T-helper 2 cell treated with Interferon-gamma antibody and Interleukin-4, amounts not matched to agents 5 μg/mL and 100 μg/mL, for 36 hours (primary cell): Measurements from ENCODE around the gene GRHL3.
A peak's percentile ranks its signal among the peaks of the same experiment; 100 is the strongest.

Source experiments
- DNase-seq: peaks from one replicate; pipeline ENCODE4 v3.0.0; 2021; ENCODE audit warnings: low spot score
- H3K27ac Mint-ChIP-seq: one replicate; pipeline ENCODE4 v1.8.0; 2021; ENCODE audit warnings: mild to moderate bottlenecking, mixed read lengths
- H3K27me3 Mint-ChIP-seq: one replicate; pipeline ENCODE4 v1.8.0; 2021; ENCODE audit warnings: low read depth, mixed read lengths
- H3K36me3 Mint-ChIP-seq: one replicate; pipeline ENCODE4 v1.8.0; 2021; ENCODE audit warnings: low read depth, mixed read lengths
- H3K4me1 Mint-ChIP-seq: one replicate; pipeline ENCODE4 v1.8.0; 2021; ENCODE audit warnings: low read depth, mixed read lengths
- H3K4me3 Mint-ChIP-seq: one replicate; pipeline ENCODE4 v1.8.0; 2022; ENCODE audit warnings: mild to moderate bottlenecking, moderate library complexity, mixed read lengths
- H3K9me3 Mint-ChIP-seq: one replicate; pipeline ENCODE4 v1.8.0; 2021; ENCODE audit warnings: mixed read lengths

The GRHL3 gene

DNA sequence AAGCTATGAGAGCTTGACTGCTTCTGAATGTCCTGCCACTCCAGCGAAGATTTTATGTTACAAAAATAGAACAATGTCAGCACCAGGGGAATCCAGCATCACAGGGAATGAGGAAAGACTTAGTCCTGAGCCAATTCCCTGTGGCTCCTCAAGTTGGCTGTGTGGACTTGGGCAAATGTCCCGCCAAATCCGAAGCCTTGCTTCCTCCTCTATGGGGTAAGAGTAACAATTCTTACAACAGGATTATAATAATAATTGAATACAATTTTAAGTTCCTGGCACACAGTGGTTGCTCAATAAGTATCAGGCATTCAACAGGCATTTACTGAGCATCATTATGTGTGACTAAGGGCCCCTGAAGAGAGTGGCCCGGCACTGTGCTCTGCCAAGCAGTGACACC is 50.0 kb downstream of the GRHL3 start:
- no peak for DNase-seq
- H3K36me3 Mint-ChIP-seq: no peaks in the 10 kb centered on the region
- no peaks in the 10 kb centered on the region for H3K9me3 Mint-ChIP-seq
- H3K27me3 Mint-ChIP-seq: no peaks in the 10 kb centered on the region
- no peak overlapping the region for H3K27ac Mint-ChIP-seq
- H3K4me3 Mint-ChIP-seq: no peak overlapping the region
- H3K4me1 Mint-ChIP-seq: peaks cover 10% of the 10 kb centered on the region

DNA sequence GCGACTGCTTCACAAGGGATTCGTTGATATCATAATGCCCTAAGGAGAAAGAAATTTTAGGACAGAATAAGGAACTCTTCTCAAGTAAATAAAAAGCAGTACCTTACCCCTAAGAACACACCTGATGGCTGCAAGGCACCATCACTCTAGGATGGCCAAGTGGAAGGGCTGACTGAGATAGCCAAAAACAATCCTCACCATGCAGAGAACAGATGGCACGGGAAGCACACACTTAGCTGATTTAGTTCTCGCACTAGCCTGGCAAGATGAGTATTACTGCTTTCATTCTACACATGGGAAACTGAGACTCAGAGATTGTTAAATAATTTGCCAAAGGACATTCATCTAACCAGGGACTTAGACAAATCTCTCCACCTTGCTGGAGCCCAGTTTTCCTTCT is 50.6 kb downstream of the GRHL3 start:
- H3K4me3 Mint-ChIP-seq: no peak overlapping the region
- no peak overlapping the region for H3K27ac Mint-ChIP-seq
- no peaks in the 10 kb centered on the region for H3K27me3 Mint-ChIP-seq
- H3K36me3 Mint-ChIP-seq: no peaks in the 10 kb centered on the region
- DNase-seq: no peak
- peaks cover 9% of the 10 kb centered on the region for H3K4me1 Mint-ChIP-seq
- no peaks in the 10 kb centered on the region for H3K9me3 Mint-ChIP-seq

DNA sequence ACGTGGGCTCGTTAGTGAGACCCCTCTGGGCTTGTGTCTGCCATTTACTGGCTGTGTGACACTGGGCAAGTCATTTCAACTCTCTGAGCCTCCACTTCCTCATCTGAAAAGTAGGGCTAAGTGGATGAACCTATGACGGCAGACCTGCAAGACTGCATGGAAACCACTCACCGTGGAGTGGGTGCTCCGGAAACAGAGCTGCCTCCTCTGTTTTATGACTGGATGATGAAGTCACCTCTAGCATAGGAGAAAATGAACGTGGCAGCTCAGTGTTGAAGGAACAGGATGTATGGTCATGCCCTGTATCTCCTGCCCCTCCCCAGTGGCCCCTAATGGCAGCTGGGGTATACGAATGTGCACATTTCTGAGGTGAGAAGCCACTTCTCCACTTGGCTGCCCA is 53.9 kb downstream of the GRHL3 start:
- no peaks in the 10 kb centered on the region for H3K4me1 Mint-ChIP-seq
- no peak for DNase-seq

DNA sequence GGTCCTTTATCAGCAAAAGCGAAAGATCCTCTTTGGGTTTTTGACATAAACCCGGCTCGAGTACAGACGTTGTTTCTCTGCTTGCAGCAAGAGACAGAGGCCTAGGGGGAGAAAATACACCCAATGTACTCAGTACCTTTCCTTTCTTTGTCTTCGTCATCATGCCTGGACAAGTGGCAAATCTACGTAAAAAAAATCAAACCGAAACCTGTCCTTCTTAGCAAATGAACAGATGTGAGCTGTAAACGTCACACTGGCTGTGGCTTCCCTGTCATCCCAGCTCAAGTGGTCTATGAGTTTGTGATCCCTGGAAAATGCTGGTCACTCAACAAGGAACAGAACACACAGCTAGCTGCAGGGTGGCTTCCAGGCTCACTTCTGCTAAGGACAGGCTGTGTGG is 54.6 kb downstream of the GRHL3 start:
- H3K27me3 Mint-ChIP-seq: no peaks in the 10 kb centered on the region
- no peaks in the 10 kb centered on the region for H3K9me3 Mint-ChIP-seq
- no peaks in the 10 kb centered on the region for H3K36me3 Mint-ChIP-seq
- H3K4me3 Mint-ChIP-seq: no peak overlapping the region
- H3K4me1 Mint-ChIP-seq: no peaks in the 10 kb centered on the region
- no peak for DNase-seq
- no peak overlapping the region for H3K27ac Mint-ChIP-seq

More for the DNA sequence above, 53.9 kb downstream of the GRHL3 start:
- H3K27ac Mint-ChIP-seq: no peak overlapping the region
- no peaks in the 10 kb centered on the region for H3K9me3 Mint-ChIP-seq
- H3K36me3 Mint-ChIP-seq: no peaks in the 10 kb centered on the region
- H3K27me3 Mint-ChIP-seq: no peaks in the 10 kb centered on the region
- no peak overlapping the region for H3K4me3 Mint-ChIP-seq

DNA sequence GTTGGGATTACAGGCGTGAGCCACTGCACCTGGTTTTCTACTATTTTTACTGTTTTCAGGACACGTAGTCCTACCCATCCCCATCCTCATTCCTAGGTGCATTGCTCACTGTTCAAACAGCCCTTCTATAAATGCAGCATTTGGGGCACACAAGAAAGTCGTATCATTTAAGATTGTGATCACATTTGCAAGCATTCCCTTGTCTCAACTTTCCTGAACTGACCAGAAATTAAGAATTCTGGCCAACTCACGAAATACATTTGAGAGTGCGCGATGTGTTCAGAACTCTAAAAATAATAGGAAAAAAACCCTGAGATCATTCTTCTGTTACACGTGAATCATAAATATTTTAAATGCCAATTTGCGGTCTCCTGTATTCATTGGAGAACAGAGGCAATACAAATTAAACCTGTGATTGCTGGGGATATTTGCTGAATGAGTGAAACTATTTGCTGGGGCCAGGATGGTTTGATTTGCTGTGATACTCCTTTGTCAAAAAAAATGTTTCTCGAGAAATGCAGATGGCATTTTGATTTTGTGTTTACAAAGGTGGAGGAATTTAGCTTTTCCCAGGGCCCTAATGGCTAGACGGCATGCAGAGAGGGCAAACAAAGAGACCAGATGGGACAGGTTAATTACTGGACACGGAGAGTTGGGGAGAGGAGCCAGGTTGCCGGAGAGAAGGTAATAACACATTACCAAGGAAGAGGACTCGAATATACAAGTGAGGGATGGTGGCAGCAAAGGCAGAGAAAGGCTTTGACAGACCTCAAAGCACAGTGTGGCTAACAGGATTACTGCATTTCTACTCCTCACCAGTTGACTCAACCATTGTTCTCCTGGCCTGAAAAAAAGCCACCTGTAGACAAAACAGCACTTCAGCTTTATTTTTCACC is 56.0 kb downstream of the GRHL3 start:
- Mint-ChIP-seq H3K36me3 (no peaks in the 10 kb centered on the region), H3K4me3 (no peak overlapping the region), H3K27me3 (no peaks in the 10 kb centered on the region), H3K27ac (no peak overlapping the region), H3K4me1 (no peaks in the 10 kb centered on the region), H3K9me3 (no peaks in the 10 kb centered on the region)
- DNase-seq: no peak

DNA sequence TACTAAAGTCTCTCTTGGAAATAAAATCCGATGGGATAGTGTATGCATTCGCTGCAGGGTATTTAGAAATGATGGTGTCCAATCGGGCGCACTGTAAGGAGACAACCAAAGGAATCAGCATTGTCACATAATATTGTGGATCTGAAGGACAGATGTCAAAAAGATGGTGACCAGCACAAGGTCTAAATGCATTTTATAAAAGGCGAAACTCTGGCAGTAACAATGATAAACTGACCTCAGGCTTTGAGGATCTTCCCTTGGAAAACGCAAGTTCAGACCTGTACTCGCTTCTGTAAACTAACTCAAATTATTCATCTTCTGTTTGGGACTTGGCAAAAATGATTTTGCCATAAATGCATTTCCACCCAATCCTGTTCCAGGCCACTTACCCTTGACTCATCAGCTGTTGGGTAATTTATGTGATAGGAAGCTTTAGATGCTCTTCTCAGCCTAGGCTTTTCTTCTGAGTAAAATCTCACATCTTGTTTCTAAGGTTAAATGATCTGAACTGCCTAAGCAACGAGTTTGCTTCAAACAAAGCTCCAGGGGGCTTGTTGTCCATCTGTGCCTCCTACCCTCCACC is 60.7 kb downstream of the GRHL3 start:
- H3K4me3 Mint-ChIP-seq: no peak overlapping the region
- no peaks in the 10 kb centered on the region for H3K36me3 Mint-ChIP-seq
- H3K27me3 Mint-ChIP-seq: no peaks in the 10 kb centered on the region
- no peaks in the 10 kb centered on the region for H3K9me3 Mint-ChIP-seq
- peaks cover 9% of the 10 kb centered on the region for H3K4me1 Mint-ChIP-seq
- no peak overlapping the region for H3K27ac Mint-ChIP-seq
- no peak for DNase-seq

DNA sequence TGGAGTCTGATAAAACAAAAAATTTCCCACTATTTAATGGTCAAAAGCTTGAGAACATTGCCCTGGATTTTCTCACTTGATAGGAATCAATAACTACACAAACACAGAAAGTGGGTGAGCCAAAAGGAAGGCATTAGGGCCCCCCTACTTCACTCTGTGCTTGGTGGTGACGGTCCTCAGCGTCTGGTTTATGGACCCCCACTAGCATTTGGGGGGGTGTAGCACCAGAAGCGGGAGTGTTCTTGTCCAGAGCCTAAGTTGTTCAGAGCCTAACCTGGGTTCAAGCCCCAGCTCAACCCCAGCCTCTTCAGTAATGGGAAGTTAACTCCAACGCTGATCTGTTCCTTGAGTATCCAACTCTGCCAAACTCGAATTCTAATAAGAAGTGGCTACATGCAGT is 61.4 kb downstream of the GRHL3 start:
- H3K9me3 Mint-ChIP-seq: no peaks in the 10 kb centered on the region
- H3K36me3 Mint-ChIP-seq: no peaks in the 10 kb centered on the region
- no peak for DNase-seq
- H3K4me1 Mint-ChIP-seq: peaks cover 16% of the 10 kb centered on the region
- no peak overlapping the region for H3K4me3 Mint-ChIP-seq
- H3K27me3 Mint-ChIP-seq: no peaks in the 10 kb centered on the region
- no peak overlapping the region for H3K27ac Mint-ChIP-seq

DNA sequence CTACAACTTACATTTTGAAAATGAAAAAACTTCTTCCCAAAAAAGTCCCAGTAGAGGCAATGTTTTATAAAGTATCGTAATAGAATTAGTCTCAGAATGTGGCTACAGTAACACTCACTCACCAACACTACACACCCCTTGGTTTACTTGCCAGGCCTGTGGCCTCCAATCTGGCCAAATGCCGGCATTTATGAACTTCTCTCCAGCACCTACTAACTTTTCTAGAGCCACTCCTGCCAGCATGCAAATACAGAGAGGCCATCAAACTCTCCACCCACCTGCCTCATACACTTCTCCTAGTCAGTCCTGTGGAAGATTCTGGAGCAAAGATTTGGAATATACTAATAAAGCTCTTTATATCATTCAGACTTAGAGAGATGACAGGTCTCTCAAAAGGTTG is 62.1 kb downstream of the GRHL3 start:
- no peak for DNase-seq
- no peaks in the 10 kb centered on the region for H3K27me3 Mint-ChIP-seq
- no peaks in the 10 kb centered on the region for H3K36me3 Mint-ChIP-seq
- H3K4me3 Mint-ChIP-seq: no peak overlapping the region
- no peak overlapping the region for H3K27ac Mint-ChIP-seq
- peaks cover 21% of the 10 kb centered on the region for H3K4me1 Mint-ChIP-seq
- no peaks in the 10 kb centered on the region for H3K9me3 Mint-ChIP-seq

DNA sequence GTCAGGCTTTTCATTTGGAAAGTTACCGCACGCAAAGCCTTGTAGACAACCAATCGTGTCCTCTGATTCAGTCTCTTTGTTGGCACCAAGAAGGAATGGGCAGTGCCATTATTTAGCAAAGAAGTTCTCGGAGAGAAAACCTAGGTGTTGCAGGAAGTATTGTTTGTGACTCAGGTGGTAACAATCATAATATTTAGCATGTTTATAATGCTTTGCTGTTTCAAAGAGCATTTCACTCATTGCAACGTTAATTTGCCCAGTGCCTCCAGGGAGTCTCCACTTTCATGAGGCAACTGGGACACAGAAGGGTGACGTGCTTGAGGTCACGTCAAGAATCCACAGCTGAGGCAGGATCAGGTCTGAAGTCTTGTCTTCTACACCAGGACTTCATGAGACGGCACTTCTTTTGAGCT is 63.0 kb downstream of the GRHL3 start:
- Mint-ChIP-seq H3K9me3 (no peaks in the 10 kb centered on the region), H3K4me3 (no peak overlapping the region), H3K36me3 (no peaks in the 10 kb centered on the region), H3K4me1 (peaks cover 23% of the 10 kb centered on the region), H3K27ac (peak overlapping the region; percentile 16), H3K27me3 (no peaks in the 10 kb centered on the region)
- DNase-seq: peak; percentile 1

DNA sequence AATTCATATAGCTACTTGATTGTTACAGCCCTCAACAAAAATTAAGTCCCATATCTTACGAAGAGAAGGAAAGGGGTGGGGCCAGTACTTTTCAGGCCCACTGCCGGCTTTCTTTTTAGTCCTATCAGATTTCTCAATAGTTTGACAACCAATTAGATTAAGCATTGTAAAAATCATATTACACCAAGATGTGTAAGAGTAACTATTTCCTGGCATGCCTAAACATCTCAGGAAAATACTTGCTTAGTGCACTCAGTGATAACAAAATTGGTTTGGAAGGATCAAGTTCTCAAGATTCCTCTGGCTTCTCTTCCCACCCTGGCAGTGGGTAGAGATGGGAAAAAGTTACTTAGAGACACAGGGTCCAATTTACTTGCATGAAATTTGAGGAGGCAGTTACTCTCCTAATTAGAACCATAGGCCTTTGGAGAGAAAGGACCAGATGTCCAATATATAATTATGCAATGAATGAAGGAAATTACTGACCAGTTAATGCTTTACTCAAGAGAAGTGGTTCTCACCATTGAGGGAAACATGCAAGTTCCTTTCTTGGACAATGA is 64.3 kb downstream of the GRHL3 start:
- no peaks in the 10 kb centered on the region for H3K9me3 Mint-ChIP-seq
- DNase-seq: no peak
- H3K4me1 Mint-ChIP-seq: peaks cover 23% of the 10 kb centered on the region
- no peaks in the 10 kb centered on the region for H3K36me3 Mint-ChIP-seq
- H3K27ac Mint-ChIP-seq: no peak overlapping the region
- H3K4me3 Mint-ChIP-seq: no peak overlapping the region
- H3K27me3 Mint-ChIP-seq: no peaks in the 10 kb centered on the region

DNA sequence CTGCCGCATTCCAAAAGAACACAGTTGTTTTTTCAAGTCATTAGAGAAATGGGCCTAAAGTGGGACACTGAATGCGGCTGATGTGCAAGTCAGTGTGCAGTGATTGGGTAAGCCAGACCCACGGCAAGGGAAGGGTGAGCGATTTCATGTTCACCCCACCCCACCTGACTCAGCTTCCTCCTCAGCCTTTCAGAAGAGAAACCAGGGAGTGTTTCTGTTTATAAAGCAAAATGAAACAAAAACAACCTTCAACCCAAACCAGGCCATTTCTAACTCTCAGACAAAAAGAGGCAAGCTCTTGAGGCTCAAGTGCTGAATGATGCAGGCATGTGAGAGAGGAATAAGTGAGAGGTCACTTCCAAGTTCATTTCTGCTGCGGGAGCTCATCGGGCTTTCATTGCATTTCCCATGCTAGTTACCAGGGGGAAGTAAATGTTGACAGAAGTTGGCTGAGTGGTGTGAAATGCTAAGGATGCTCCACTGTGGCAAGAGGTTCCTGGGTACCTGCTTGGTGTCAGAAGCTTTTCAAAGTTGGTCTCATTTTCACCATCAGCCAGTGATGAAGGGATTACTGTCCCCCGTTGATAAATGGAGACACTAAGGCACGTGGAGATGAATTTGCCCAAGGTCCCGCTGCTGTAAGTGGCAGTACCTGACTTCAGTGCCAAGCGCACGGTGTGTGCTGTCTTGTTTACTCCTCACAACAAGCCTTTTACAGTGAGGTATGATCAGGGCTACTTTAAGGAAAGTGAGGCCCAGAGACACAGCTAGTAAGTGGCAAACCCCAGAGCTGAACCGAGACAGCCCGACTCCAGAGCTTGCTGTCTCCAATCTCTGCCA is 65.3 kb downstream of the GRHL3 start:
- Mint-ChIP-seq H3K4me3 (peak overlapping the region; percentile 2), H3K27me3 (no peaks in the 10 kb centered on the region), H3K4me1 (peaks cover 23% of the 10 kb centered on the region), H3K36me3 (no peaks in the 10 kb centered on the region), H3K27ac (peak overlapping the region; percentile 70), H3K9me3 (no peaks in the 10 kb centered on the region)
- peak; percentile 61 for DNase-seq

DNA sequence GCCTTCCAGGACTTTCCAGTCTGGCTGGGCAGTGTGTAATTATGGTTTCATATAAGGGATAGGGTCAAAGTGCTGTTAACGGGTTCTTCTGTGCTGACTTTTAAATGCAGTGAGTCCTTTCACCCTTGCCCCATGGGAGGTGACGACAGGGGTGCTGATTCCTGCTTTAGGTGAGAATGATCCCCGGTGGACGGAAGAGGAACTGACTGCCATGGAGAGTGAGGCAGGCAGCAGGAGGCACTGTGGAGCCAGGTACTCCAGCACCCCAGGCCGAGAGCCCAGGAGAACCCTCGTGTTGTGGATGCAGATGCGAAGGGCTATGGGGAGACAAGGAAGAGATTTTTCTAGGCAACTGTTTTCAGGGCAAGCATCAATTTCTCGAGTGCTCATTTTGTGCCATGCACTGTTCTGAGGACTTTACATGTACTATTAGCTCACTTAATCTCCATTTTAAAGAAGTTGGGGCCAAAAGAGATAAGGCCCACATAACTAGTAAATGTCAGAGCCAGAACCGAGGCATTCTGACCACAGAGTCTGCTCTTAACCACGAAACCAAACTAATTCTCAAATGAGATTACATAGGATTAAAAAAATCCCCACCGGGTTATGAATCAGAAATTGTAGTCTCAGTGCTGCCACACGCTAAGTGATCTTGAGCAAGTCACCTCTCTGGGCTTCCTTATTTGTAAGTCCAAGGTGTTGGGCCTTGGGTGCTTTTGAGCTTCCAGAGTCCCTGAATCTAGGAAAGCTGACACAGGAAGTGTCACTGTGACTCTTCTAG is 66.2 kb downstream of the GRHL3 start:
- Mint-ChIP-seq H3K4me1 (peaks cover 23% of the 10 kb centered on the region), H3K27me3 (no peaks in the 10 kb centered on the region), H3K9me3 (no peaks in the 10 kb centered on the region), H3K36me3 (peaks cover 1% of the 10 kb centered on the region), H3K4me3 (peak overlapping the region; percentile 46), H3K27ac (peak overlapping the region; percentile 55)
- peak; percentile 49 for DNase-seq

DNA sequence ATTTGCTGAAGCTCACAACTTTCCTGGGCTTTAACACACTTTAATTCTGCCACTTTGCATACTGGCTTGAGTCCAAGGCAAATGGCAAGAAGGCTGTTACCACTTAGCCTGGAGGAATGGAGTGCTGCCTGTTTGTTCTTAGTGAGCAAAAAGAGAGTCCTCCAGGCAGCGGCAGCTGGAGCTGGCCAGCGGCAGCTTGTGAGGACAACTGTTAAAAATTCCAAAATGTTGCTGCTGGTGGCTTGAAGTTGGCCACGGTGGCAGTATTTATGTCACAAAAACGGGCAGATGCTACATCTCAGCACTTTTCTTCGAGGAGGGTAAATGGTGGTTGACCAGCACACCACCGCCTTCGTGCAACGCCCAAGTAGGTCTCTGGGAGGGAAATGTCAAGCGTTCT is 67.1 kb downstream of the GRHL3 start:
- peaks cover 24% of the 10 kb centered on the region for H3K4me1 Mint-ChIP-seq
- no peak overlapping the region for H3K4me3 Mint-ChIP-seq
- no peak for DNase-seq
- H3K36me3 Mint-ChIP-seq: peaks cover 2% of the 10 kb centered on the region
- H3K27me3 Mint-ChIP-seq: no peaks in the 10 kb centered on the region
- no peaks in the 10 kb centered on the region for H3K9me3 Mint-ChIP-seq
- no peak overlapping the region for H3K27ac Mint-ChIP-seq
